ENCODE data around the gene TEKTIP1.

Gene TEKTIP1

GRCh38 chr19:3538965-3539755 is at the start of gene TEKTIP1:
TSS of gene TEKTIP1 (plus strand) at chr19:3539174. CDS start at chr19:3539178, 4 bp downstream.
- Mint-ChIP-seq H3K27ac (peak within 1 kb of the TSS; percentile 12), H3K9me3 (no peaks in the 10 kb centered on the region), H3K4me3 (no peak within 1 kb of the TSS), H3K4me1 (no peaks in the 10 kb centered on the region), H3K36me3 (peaks cover 4% of the 10 kb centered on the region), H3K27me3 (no peaks in the 10 kb centered on the region)

GRCh38 chr19:3491396-3492119 is 47.4 kb upstream of the TEKTIP1 start:
- peaks cover 8% of the 10 kb centered on the region for H3K4me1 Mint-ChIP-seq
- H3K9me3 Mint-ChIP-seq = no peaks in the 10 kb centered on the region
- H3K27ac Mint-ChIP-seq = no peak overlapping the region
- H3K27me3 Mint-ChIP-seq = no peaks in the 10 kb centered on the region
- peaks cover 12% of the 10 kb centered on the region for H3K36me3 Mint-ChIP-seq
- H3K4me3 Mint-ChIP-seq = no peak overlapping the region

- H3K27me3 Mint-ChIP-seq = no peaks in the 10 kb centered on the region
- H3K4me3 Mint-ChIP-seq = no peak overlapping the region
- no peaks in the 10 kb centered on the region for H3K9me3 Mint-ChIP-seq
- H3K36me3 Mint-ChIP-seq = peaks cover 13% of the 10 kb centered on the region
- H3K27ac Mint-ChIP-seq = no peak overlapping the region
- H3K4me1 Mint-ChIP-seq = peaks cover 13% of the 10 kb centered on the region
These were observed 46.7 kb upstream of the TEKTIP1 start for GRCh38 chr19:3492131-3492839.

- no peaks in the 10 kb centered on the region for H3K9me3 Mint-ChIP-seq
- H3K36me3 Mint-ChIP-seq = peaks cover 13% of the 10 kb centered on the region
- H3K4me1 Mint-ChIP-seq = peaks cover 17% of the 10 kb centered on the region
- H3K27ac Mint-ChIP-seq = no peak overlapping the region
- no peaks in the 10 kb centered on the region for H3K27me3 Mint-ChIP-seq
- no peak overlapping the region for H3K4me3 Mint-ChIP-seq
These were observed 46.1 kb upstream of the TEKTIP1 start for GRCh38 chr19:3492919-3493318.

- H3K4me1 Mint-ChIP-seq = peaks cover 21% of the 10 kb centered on the region
- no peak overlapping the region for H3K4me3 Mint-ChIP-seq
- no peaks in the 10 kb centered on the region for H3K9me3 Mint-ChIP-seq
- H3K27ac Mint-ChIP-seq = no peak overlapping the region
- H3K36me3 Mint-ChIP-seq = peaks cover 13% of the 10 kb centered on the region
- H3K27me3 Mint-ChIP-seq = no peaks in the 10 kb centered on the region
These were observed 45.3 kb upstream of the TEKTIP1 start for GRCh38 chr19:3493651-3494050.

- Mint-ChIP-seq H3K27ac (no peak overlapping the region), H3K4me1 (peaks cover 25% of the 10 kb centered on the region), H3K4me3 (no peak overlapping the region), H3K27me3 (no peaks in the 10 kb centered on the region), H3K9me3 (no peaks in the 10 kb centered on the region), H3K36me3 (peaks cover 13% of the 10 kb centered on the region)
These were observed 44.9 kb upstream of the TEKTIP1 start for GRCh38 chr19:3494051-3494450.

GRCh38 chr19:3494559-3494958 is 44.4 kb upstream of the TEKTIP1 start:
- peaks cover 13% of the 10 kb centered on the region for H3K36me3 Mint-ChIP-seq
- H3K4me1 Mint-ChIP-seq = peaks cover 28% of the 10 kb centered on the region
- H3K27ac Mint-ChIP-seq = no peak overlapping the region
- H3K27me3 Mint-ChIP-seq = no peaks in the 10 kb centered on the region
- H3K9me3 Mint-ChIP-seq = no peaks in the 10 kb centered on the region
- peak overlapping the region; percentile 5 for H3K4me3 Mint-ChIP-seq

GRCh38 chr19:3496392-3497273 is 42.3 kb upstream of the TEKTIP1 start:
- peaks cover 13% of the 10 kb centered on the region for H3K36me3 Mint-ChIP-seq
- H3K9me3 Mint-ChIP-seq = no peaks in the 10 kb centered on the region
- no peak overlapping the region for H3K27ac Mint-ChIP-seq
- peaks cover 37% of the 10 kb centered on the region for H3K4me1 Mint-ChIP-seq
- H3K4me3 Mint-ChIP-seq = no peak overlapping the region
- H3K27me3 Mint-ChIP-seq = no peaks in the 10 kb centered on the region

GRCh38 chr19:3497757-3498520 is 41.0 kb upstream of the TEKTIP1 start:
- Mint-ChIP-seq H3K9me3 (no peaks in the 10 kb centered on the region), H3K36me3 (peaks cover 10% of the 10 kb centered on the region), H3K4me1 (peaks cover 33% of the 10 kb centered on the region), H3K4me3 (no peak overlapping the region), H3K27ac (no peak overlapping the region), H3K27me3 (no peaks in the 10 kb centered on the region)

GRCh38 chr19:3499738-3500428 is 39.1 kb upstream of the TEKTIP1 start:
- H3K9me3 Mint-ChIP-seq = no peaks in the 10 kb centered on the region
- H3K27me3 Mint-ChIP-seq = no peaks in the 10 kb centered on the region
- peak overlapping the region; percentile 55 for H3K27ac Mint-ChIP-seq
- H3K4me3 Mint-ChIP-seq = peak overlapping the region; percentile 96
- peaks cover 34% of the 10 kb centered on the region for H3K4me1 Mint-ChIP-seq
- peaks cover 9% of the 10 kb centered on the region for H3K36me3 Mint-ChIP-seq

GRCh38 chr19:3500429-3501101 is 38.4 kb upstream of the TEKTIP1 start, which contains the start of gene DOHH:
TSS of gene DOHH (minus strand) at chr19:3500674. CDS start at chr19:3496814, 3,860 bp downstream.
- H3K4me3 Mint-ChIP-seq = peak within 1 kb of the TSS; percentile 96
- peak within 1 kb of the TSS; percentile 99 for H3K27ac Mint-ChIP-seq
- H3K4me1 Mint-ChIP-seq = peaks cover 36% of the 10 kb centered on the region
- H3K9me3 Mint-ChIP-seq = no peaks in the 10 kb centered on the region
- no peaks in the 10 kb centered on the region for H3K27me3 Mint-ChIP-seq
- peaks cover 5% of the 10 kb centered on the region for H3K36me3 Mint-ChIP-seq

- no peaks in the 10 kb centered on the region for H3K27me3 Mint-ChIP-seq
- peaks cover 40% of the 10 kb centered on the region for H3K4me1 Mint-ChIP-seq
- no peak overlapping the region for H3K4me3 Mint-ChIP-seq
- H3K27ac Mint-ChIP-seq = no peak overlapping the region
- H3K9me3 Mint-ChIP-seq = no peaks in the 10 kb centered on the region
- H3K36me3 Mint-ChIP-seq = peaks cover 4% of the 10 kb centered on the region
These were observed 37.2 kb upstream of the TEKTIP1 start for GRCh38 chr19:3501780-3502179.

GRCh38 chr19:3503036-3503572 is 35.9 kb upstream of the TEKTIP1 start:
- H3K4me3 Mint-ChIP-seq = no peak overlapping the region
- no peak overlapping the region for H3K27ac Mint-ChIP-seq

More at GRCh38 chr19:3503036-3503572, 35.9 kb upstream of the TEKTIP1 start:
- Mint-ChIP-seq H3K36me3 (no peaks in the 10 kb centered on the region), H3K4me1 (peaks cover 40% of the 10 kb centered on the region), H3K9me3 (no peaks in the 10 kb centered on the region), H3K27me3 (no peaks in the 10 kb centered on the region)

Measured in activated naive CD4-positive, alpha-beta T cell treated with anti-CD3 and anti-CD28 coated beads, Interleukin-2, amount 50 U/mL, for 24 hours (primary cell).